NOMO-1 (cell line): Measurements from ENCODE around the gene GPX4.
"Not testable (repeated sequence)": the region's sequence is repeated elsewhere in the genome, so short reads cannot be mapped to it uniquely, and the experiment has no call there.

Experiments
- DNase-seq, 2 experiments: peaks; one replicate each; lab custom pipeline; 2025; ENCODE audit not compliant: unreplicated experiment in 2 of 2; lab: John Stamatoyannopoulos, UW

GPX4 gene

DNA sequence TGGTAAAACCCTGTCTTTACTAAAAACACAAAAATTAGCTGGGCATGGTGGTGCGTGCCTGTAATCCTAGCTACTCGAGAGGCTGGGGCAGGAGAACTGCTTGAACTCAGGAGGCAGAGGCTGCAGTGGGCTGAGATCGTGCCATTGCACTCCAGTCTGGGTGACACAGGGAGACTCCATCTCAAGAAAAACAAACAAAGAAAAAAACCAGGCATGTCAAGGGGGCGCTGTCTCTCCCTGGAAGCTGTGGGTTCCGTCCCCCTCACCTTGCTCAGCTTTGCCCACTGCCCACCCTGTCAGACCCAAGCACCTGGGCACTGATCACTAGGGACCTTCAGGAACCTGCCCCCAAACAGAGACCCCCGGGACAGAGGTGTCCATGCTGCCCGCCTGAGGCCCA is 25.3 kb downstream of the GPX4 start:
- not testable (repeated sequence) for DNase-seq

DNA sequence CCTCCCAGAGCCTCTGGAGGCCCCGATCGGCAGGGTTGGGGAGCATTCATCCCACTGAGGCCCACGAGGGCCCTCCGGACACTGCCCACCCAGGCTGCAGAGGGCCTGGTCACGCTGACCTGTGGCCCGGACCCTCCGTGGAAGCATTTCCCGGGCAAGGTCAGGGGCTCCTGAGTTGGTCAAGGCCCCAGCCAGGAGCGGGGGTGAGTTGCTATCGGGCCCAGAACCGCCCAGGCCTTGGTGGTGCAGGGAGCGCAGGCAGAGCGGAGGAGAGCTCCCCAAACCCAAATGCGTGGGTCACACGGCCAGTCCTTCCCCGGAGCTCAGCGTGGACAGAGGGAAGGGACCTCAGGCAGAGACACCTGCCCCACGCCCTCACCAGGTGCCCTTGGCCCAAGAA is 25.7 kb downstream of the GPX4 start:
- no peak for DNase-seq

DNA sequence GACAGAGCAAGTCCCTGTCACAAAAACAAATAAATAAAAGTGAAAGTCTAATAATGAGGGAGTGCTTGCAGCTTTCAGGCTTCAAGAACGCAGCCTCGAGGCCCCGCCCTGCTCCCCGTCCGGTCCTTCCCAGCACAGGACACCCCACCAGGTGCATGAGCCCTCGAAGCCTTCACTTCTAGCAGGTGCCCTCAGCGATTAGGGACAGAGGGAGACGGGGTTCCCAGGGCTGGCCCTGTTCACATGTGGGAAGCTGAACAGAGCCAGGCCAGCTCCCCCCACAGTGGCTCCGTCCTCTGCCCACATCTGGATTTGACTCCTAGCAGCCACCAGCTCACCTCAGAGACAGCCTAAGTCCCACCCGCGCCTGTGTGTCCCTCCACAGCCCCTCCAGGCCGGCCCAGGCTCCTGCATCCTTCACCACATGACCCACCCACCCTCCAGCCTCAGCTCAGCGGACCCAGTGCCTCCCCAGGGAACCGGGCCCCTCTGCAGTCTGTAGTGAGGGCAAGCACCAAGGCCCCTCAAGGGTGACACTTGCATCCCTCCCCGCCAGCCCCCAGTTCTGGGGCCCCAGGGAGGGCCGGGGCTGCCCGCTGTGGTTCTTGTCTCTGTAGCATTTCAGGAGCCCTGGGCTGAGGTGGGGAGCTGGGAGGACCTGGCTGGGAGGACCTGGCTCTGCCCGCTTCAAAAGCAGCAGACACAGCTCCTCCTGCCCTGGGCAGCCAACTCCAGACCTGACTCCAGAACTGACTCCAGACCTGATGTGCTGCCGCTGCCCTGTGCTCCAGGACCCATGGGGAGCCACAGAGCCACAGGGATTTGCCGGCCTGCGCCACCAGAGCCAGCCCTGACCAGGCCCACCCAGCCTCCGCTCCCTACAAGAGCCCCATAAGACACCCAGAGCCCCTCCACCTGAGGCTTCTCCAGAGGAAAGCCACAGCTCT is 27.2 kb downstream of the GPX4 start:
- no peak for DNase-seq

DNA sequence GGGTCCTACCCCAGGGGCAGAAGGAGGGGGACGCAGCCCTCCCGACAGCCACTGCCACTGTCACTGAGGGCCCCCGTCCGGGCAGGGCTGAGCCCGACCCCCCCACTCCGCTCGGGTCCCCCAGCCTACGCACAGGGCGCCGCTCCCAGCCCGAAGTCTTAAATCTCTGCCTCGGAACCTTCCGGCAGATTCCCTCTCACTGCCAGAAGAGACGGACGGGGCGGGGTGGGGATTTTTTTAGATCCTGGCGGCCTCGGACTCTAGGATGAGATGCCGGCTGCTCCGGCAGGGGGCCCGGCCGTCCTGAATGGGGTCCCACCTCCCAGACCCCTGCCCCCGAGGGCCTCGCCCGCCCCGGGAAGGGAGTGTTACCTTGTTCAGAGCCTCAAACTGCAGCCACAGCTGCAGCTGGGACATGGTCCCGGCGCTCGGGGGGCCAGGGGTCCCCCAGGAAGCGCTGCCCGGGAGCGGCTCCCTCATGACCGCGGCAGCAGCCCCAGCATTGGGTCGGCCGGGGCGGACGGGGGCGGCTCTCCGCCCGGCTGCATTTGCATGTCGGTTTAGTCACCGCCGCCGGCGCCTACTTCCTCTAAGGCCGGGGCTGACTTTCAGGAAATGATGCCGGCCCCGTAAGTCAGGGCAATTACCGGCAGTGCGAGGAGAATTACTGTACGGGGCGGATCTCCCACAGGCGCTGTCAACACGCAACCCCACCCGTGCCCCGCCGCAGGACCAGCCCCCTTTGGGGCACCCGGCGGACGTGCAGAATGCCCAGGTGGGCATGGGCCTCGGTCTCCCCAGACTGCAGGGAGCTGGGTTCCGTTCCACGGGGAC is 28.1 kb downstream of the GPX4 start:
- DNase-seq = peak; percentile 85 to 92

DNA sequence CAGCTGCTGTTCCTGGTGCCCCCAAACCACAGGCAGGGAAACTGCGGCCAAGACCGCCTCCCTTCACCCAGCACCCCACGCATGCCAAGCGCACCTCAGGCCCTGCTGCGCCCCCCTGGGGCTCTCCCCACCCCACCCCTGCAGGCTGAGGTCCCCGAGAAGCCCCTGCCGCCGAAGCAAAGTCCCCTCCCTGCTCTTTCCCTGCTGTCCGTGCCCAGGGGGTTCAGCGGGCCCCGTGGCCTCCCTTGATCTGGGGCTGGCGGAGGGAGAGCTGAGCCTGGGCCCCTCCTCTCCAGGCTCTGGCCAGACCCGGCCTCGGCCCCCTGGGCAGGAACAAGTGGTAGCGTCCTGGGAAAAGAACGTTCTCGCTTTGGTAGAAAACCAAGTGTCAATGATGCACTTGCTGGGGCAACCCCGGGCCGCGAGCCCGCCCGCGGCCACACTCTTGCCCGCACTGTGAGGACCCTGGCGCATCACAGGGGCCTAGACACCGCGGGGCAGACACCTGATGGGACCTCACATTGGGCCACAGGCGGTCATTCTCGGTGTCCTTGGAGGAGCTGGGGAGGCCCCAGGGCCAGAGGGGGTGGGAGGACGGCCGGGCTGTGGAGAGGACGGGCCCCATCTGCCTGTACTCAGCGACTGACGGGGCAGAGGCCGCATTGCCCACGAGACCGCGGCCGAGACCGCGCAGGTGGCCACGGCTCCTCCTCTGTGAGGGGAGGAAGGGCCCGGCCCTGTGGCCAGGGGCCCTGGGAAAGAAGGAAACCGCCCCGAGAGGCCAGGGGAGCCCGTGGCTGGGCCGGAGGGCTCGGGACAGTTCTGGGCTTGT is 29.0 kb downstream of the GPX4 start:
- DNase-seq = peak in 1 of 2 experiments; percentile 13

DNA sequence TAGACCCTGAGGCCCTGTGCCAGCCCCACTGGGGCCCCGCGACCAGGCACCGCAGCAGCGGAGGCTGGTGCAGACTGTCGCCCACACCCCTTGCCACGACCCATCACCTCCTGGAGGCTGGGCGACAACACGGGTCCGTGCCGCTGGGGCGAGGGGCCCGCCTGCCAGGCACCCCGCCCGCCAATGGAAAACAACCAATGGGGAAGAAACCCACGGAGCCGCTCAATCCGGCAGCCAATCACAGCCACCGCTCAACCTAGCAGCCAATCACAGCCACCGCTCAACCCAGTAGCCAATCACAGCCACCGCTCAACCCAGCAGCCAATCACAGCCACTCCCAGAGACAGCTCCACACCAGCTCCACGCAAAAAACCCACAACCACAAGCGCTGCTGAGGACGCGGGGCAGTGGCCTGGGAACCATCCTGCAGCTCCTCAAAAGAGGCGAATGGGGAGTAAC is 29.7 kb downstream of the GPX4 start:
- peak; percentile 11 to 20 for DNase-seq

DNA sequence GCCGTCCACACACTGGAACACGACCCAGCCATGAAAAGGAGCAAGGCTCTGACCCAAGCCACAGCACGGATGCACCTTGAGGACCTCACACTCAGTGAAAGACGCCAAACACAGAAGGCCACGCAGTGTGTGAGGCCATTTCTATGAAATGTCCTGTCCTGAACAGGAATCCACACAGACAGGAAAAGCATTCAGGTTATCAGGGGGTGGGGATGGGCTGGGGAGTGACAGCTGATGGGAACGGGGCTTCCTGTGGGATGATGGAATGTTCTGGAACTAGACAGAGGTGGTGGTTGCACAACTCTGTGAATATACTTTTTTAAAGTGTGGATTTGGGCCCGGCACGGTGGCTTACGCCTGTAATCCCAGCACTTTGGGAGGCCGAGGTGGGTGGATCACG is 30.6 kb downstream of the GPX4 start:
- no peak for DNase-seq

DNA sequence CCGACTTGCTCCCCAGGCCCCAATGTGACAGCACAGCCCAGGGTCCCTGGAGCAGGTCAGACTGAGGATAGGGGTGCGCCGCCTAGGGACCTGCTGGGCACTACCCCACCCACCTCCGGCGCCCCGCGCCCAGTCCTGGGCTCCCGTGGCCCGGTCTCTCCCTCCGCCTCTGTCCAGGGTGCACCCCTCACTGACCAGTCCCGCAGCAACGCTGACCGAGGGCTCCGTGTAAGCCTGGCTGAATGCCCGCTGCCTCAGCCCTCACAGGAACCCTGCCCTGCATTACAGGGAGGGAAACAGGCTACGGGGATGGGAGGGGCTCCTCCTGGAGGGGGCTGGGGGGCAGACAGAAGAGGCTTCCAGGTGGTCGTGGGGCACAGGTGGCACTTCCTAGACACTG is 31.7 kb downstream of the GPX4 start:
- DNase-seq = no peak

DNA sequence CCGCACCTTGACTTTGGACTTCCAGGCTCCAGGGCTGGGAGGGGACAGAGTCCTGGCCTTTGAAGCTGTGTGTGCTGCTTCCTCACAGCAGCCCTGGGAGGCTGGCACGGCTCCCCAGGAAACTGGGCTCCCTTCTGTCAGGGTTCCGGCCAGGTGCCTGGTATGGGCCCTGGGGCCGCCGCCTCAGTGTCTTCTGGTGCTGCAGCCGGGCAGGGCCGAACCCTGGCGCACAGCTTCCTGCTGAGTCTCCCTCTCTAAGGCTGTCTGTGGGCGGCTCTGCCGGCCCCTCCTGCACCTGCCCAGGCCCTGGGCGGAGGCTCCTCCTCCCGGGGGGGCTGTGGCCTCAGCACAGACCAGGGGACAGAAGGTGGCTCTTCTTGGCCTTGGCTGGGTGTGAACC is 32.4 kb downstream of the GPX4 start:
- DNase-seq = no peak

DNA sequence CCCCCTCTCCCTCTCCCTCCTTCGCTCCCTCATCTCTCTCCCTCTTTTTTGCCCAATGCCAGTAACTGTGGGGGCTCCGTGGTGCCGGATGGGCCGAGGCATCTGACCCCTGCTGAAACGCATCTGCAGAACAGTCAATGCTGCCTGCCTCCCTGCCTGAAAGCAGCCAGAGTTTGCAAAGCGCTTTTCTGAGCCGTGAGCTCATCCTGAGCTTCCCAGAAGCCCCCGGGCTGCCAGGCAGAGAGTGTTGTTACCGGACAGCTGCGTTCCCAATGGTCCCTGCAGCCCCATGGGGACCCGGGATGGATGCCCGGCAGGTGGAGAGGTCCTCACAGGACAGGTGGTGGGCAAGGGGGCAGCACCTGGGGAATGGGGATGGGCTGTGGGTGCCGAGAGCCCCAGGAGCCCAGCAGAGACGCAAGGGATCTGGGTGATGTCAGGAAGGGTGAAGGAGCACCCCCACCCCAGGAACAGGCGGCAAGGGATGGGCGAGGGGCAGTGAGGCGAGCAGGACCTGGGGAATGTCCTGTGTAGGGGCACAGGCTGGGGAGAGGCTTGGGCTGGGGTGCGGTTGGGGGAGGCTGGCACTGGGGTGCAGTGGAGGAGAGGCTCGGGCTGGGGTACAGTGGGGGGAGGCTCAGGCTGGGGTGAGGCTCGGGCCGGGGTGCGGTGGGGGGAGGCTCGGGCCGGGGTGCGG is 33.0 kb downstream of the GPX4 start:
- DNase-seq = no peak

DNA sequence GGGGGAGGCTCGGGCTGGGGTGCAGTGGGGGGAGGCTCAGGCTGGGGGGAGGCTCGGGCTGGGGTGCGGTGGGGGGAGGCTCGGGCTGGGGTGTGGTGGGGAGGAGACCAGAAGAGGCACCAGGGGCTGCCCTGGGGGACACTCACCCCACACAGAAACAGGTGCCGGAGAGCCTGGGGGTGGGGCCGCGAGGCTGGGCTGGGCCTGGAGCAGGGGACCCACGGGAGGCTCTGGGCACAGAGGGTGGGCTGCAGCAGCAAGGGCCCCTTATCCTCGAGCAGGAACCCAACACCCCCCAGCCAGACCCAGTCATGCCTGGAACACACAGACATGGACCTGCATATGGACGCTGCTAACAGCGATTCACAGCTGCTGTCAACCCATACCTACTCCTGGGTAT is 34.3 kb downstream of the GPX4 start:
- no peak for DNase-seq

DNA sequence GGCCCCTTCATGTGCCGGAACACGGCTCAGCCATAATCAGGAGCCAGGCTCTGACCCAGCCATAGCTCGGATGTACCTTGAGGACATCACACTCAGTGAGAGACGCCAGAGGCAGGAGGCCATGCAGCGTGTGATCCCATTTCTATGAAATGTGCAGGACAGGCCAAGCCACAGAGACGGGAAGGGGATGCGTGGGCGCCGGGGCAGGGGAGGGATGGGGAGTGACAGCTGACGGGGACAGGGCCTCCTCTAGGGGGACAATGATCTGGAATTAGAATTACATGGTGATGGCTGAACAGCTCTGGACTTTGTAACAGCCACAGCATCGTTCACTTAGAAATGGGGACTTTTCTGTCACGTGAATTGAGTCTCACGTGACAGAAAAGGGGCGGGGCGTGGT is 35.3 kb downstream of the GPX4 start:
- no peak for DNase-seq

DNA sequence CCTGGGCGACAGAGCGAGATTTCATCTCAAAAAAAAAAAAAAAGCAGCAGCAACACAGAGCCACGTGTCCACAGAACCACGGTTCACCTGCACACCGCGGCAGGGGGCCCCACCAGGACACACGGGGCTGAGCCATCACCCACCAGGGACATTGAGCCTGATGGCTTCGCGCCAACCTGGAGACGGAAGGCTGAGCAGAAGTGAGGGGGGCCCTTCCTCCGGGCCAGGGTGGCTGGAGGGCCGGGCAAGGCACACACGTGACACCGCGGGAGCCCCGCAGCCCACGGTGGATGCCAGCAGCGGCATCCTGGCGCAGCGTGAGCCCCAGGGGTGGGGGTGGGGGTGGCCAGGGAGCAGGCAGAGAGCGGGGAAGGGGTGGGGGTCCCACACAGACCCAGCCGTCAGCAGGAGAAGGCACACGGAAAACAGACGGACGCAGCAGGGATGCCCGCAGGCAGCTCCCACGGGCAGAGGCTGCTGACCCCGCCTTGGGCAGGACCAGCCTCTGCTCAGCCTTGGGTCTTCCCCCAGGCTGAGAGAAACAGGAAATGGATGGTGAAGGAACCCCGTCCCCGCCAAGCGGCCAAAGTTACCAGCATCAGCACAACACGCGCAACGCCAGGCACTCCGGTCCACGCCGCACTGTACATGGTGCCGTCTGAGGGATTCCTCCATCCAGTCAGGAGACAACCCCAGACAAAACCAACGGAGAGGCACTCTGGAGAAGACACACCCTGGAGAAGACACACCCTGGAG is 36.7 kb downstream of the GPX4 start:
- DNase-seq = no peak

DNA sequence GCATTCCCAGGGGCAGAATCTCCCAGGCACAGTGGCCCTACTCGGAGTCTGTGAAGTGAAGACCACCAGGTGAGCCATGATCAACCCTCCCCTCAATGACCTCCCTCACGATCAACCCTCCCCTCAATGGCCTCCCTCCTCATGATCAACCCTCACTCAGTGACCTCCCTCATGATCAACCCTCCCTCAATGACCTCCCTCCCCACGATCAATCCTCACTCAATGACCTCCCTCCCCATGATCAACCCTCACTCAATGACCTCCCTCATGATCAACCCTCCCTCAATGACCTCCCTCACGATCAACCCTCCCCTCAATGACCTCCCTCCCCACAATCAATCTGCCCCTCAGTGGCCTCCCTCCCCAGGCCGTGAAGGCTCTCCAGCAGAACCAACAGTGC is 38.1 kb downstream of the GPX4 start:
- DNase-seq = no peak

DNA sequence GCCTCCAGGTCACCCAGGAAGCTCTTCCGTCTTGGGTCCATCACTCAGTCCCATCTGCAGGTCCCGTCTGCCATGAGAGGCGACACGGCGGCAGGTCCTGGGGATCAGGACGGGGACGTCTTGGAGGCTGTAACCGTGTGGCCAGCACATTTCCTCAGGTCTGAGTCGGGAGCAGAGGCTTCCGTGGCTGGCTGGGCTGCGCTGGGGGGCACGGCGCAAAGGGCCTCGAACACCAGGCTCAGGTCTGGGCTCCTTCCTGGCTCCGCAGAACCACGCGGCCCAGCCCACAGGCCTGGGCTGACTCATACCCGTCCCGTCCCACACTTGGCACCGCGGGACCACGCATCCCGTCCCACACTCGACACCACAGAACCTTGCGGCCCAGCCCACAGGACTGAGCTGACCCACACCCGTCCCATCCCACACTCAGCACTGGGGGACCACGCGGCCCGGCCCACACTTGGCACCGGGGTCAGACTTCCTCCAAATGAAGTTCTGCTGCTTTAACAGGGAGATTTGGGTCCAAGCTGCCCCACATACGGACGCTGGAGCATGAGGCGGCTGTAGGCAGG is 40.1 kb downstream of the GPX4 start:
- no peak for DNase-seq

DNA sequence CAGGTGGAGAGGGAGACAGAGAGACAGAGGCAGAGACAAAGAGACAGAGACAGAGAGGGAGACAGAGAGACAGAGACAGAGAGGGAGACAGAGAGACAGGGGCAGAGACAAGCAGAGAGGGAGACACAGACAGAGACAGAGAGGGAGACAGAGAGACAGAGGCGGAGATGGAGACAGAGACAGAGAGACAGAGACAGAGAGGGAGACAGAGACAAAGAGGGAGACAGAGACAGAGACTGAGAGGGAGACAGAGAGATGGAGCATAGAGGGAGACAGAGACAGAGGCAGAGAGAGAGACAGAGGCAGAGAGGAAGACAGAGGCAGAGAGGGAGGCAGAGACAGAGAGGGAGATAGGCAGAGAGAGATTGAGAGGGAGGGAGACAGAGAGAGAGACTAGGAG is 40.9 kb downstream of the GPX4 start:
- no peak for DNase-seq

DNA sequence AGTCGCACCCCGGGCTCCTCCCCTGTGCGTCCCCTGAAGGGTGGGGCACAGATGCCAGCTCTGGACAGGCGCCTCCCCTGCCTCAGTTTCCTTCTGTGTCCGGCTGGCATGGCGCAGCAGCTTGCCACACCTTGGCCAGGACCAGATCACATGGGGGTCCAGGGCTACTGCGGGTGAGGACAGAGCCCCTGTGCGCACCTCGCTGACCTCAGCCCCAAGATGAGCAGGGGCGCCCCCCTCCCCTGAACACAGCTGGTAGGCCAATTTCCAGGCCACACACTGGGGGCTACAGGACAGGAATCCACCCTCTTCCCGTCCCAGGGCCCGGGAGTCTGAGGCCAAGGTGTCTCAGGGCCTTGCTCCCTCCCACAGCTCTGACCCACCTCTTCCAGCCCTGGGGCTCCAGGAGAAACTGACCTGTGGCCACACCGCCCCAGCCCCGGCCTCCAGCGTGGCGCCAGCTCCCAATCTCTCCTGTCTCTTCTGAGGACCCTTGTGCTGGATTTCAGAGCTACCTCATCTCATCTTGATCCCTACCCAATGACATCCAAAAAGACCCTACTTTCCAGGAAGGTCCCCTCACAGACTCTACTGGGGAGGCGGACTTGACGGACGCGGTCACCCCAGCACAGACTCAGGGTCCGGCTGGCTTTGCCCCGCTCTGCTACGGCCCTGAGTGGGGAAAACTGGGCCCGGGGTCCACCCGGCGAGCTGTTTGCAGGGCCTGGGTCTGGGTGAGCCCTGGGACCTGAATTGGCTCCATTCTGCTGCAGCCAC is 42.0 kb downstream of the GPX4 start:
- no peak for DNase-seq

DNA sequence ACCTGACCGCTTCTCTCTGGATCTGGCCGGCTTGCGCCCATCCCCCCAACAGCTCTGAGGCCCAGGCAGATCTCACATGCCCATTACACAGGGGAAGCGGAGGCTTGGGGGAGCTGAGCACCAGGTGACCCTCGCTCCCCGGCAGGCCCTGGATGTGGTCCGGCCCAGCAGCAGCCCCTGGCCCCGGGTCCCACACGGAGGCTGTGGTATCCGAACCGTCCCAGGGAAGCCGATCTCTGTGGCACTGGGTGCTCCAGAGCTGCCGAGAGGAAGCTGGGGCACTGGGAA is 42.6 kb downstream of the GPX4 start:
- DNase-seq = no peak
